ENCODE measurements around the gene SPTSSA. TPM values are rescaled to one million over a fixed set of nuclear protein-coding genes. Genes with fewer than 3 reads are reported as not detected.

Gene SPTSSA
- total RNA-seq, 2 donors from 2014 or later, result 12.5 to 21.9 TPM

GRCh38 chr14:34475163-34475562 lies 13.1 kb upstream of the SPTSSA start:
- 85% methylated on average over 5 of the region's 6 CpGs for WGBS
- H3K36me3 ChIP-seq, result no peaks in the 10 kb centered on the region
- no peak for TF ChIP-seq POLR2AphosphoS5 (IDR thresholded peaks at IDR 0.05)
- TF ChIP-seq, protein P1, sequence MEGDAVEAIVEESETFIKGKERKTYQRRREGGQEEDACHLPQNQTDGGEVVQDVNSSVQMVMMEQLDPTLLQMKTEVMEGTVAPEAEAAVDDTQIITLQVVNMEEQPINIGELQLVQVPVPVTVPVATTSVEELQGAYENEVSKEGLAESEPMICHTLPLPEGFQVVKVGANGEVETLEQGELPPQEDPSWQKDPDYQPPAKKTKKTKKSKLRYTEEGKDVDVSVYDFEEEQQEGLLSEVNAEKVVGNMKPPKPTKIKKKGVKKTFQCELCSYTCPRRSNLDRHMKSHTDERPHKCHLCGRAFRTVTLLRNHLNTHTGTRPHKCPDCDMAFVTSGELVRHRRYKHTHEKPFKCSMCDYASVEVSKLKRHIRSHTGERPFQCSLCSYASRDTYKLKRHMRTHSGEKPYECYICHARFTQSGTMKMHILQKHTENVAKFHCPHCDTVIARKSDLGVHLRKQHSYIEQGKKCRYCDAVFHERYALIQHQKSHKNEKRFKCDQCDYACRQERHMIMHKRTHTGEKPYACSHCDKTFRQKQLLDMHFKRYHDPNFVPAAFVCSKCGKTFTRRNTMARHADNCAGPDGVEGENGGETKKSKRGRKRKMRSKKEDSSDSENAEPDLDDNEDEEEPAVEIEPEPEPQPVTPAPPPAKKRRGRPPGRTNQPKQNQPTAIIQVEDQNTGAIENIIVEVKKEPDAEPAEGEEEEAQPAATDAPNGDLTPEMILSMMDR (IDR thresholded peaks at IDR 0.05), result no peak
- no peak for TF ChIP-seq POLR2A (IDR thresholded peaks at IDR 0.05)
- H3K27me3 ChIP-seq (replicated peaks; ENCODE audit: insufficient read depth), result no peaks in the 10 kb centered on the region
- no peaks in the 10 kb centered on the region for H3K9me3 ChIP-seq
- no peaks in the 10 kb centered on the region for H3K4me1 ChIP-seq (replicated peaks)
- no peak for DNase-seq (ENCODE audit: low spot score)
- no peak overlapping the region for H3K4me3 ChIP-seq
- H3K27ac ChIP-seq, result no peak overlapping the region
- intact Hi-C loops (cut with DNase I), result no loop called here

GRCh38 chr14:34474187-34474679 lies 12.2 kb upstream of the SPTSSA start:
- H3K27ac ChIP-seq, result no peak overlapping the region
- WGBS, result 89% methylated on average over 2 of the region's 2 CpGs
- TF ChIP-seq POLR2AphosphoS5 (IDR thresholded peaks at IDR 0.05), result no peak
- no peaks in the 10 kb centered on the region for H3K9me3 ChIP-seq
- no peak overlapping the region for H3K4me3 ChIP-seq
- no peak for DNase-seq (ENCODE audit: low spot score)
- no peaks in the 10 kb centered on the region for H3K36me3 ChIP-seq
- H3K27me3 ChIP-seq (replicated peaks; ENCODE audit: insufficient read depth), result no peaks in the 10 kb centered on the region
- intact Hi-C loops (cut with DNase I), result no loop called here
- H3K4me1 ChIP-seq (replicated peaks), result no peaks in the 10 kb centered on the region

GRCh38 chr14:34472706-34473279 lies 10.8 kb upstream of the SPTSSA start:
- Histone ChIP-seq H3K9me3 (no peaks in the 10 kb centered on the region), H3K4me1 (replicated peaks) (no peaks in the 10 kb centered on the region), H3K27me3 (replicated peaks; ENCODE audit: insufficient read depth) (no peaks in the 10 kb centered on the region), H3K36me3 (no peaks in the 10 kb centered on the region), H3K4me3 (no peak overlapping the region), H3K27ac (no peak overlapping the region)
- TF ChIP-seq POLR2A (IDR thresholded peaks at IDR 0.05) (no peak), POLR2AphosphoS5 (IDR thresholded peaks at IDR 0.05) (no peak)
- TF ChIP-seq, protein P1 (IDR thresholded peaks at IDR 0.05), result no peak
- no peak for DNase-seq (ENCODE audit: low spot score)
- intact Hi-C loops (cut with DNase I), result no loop called here
- 75% methylated on average over 6 of the region's 6 CpGs for WGBS

GRCh38 chr14:34470319-34470718 lies 8.3 kb upstream of the SPTSSA start:
- Histone ChIP-seq H3K9me3 (no peaks in the 10 kb centered on the region), H3K36me3 (no peaks in the 10 kb centered on the region)
- no peak for DNase-seq (ENCODE audit: low spot score)

GRCh38 chr14:34466691-34467090 lies 4.7 kb upstream of the SPTSSA start:
- H3K4me1 ChIP-seq (replicated peaks), result no peaks in the 10 kb centered on the region
- no peak overlapping the region for H3K27ac ChIP-seq
- 95% methylated on average over 2 of the region's 2 CpGs for WGBS
- intact Hi-C loops (cut with DNase I), result no loop called here
- H3K4me3 ChIP-seq, result no peak overlapping the region
- no peak for DNase-seq (ENCODE audit: low spot score)
- H3K27me3 ChIP-seq (replicated peaks; ENCODE audit: insufficient read depth), result no peaks in the 10 kb centered on the region
- TF ChIP-seq POLR2A (IDR thresholded peaks at IDR 0.05), result no peak
- TF ChIP-seq, protein P1 (IDR thresholded peaks at IDR 0.05), result no peak
- TF ChIP-seq POLR2AphosphoS5 (IDR thresholded peaks at IDR 0.05), result no peak
- H3K9me3 ChIP-seq, result no peaks in the 10 kb centered on the region
- no peaks in the 10 kb centered on the region for H3K36me3 ChIP-seq

More at GRCh38 chr14:34470319-34470718, 8.3 kb upstream of the SPTSSA start:
- Histone ChIP-seq H3K4me3 (no peak overlapping the region), H3K27me3 (replicated peaks; ENCODE audit: insufficient read depth) (no peaks in the 10 kb centered on the region), H3K4me1 (replicated peaks) (no peaks in the 10 kb centered on the region), H3K27ac (no peak overlapping the region)
- intact Hi-C loops (cut with DNase I), result no loop called here
- TF ChIP-seq POLR2A (IDR thresholded peaks at IDR 0.05) (no peak), POLR2AphosphoS5 (IDR thresholded peaks at IDR 0.05) (no peak)
- TF ChIP-seq, protein P1 (IDR thresholded peaks at IDR 0.05), result no peak
